Stimulated activated memory B cell treated with anti-CD40 and anti-IgM and Interleukin-4, amounts not matched to agents 10 μg/mL and 1 μg/mL and 100 μg/mL, for 72 hours (primary cell): ENCODE data around the gene TTLL5.

Experiments used
- ATAC-seq: fragments of 150-1000 bp; cut with Tn5 transposase; 2 replicates; pipeline ENCODE4 v1.10.0; 2021
- H3K27ac Mint-ChIP-seq: one replicate; pipeline ENCODE4 v1.8.0; 2022; ENCODE audit warnings: mild to moderate bottlenecking, mixed read lengths
- H3K27me3 Mint-ChIP-seq: one replicate; pipeline ENCODE4 v1.8.0; 2022; ENCODE audit warnings: mixed read lengths
- H3K36me3 Mint-ChIP-seq: one replicate; pipeline ENCODE4 v1.8.0; 2022; ENCODE audit warnings: mixed read lengths
- H3K4me1 Mint-ChIP-seq: one replicate; pipeline ENCODE4 v1.8.0; 2022; ENCODE audit warnings: mixed read lengths
- H3K4me3 Mint-ChIP-seq: one replicate; pipeline ENCODE4 v1.8.0; 2022; ENCODE audit warnings: mild to moderate bottlenecking, moderate library complexity, mixed read lengths
- H3K9me3 Mint-ChIP-seq: one replicate; pipeline ENCODE4 v1.8.0; 2022; ENCODE audit warnings: mixed read lengths

TTLL5 gene

GRCh38 chr14:75702616-75703261, 41.7 kb downstream of the TTLL5 start:
- no peaks in the 10 kb centered on the region for H3K4me1 Mint-ChIP-seq
- no peaks in the 10 kb centered on the region for H3K9me3 Mint-ChIP-seq
- ATAC-seq: no peak
- no peak overlapping the region for H3K4me3 Mint-ChIP-seq
- H3K27me3 Mint-ChIP-seq: no peaks in the 10 kb centered on the region
- H3K36me3 Mint-ChIP-seq: peaks cover 71% of the 10 kb centered on the region
- H3K27ac Mint-ChIP-seq: no peak overlapping the region

GRCh38 chr14:75703467-75703866, 42.4 kb downstream of the TTLL5 start:
- no peak for ATAC-seq

GRCh38 chr14:75705014-75705413, 44.0 kb downstream of the TTLL5 start:
- Mint-ChIP-seq H3K4me3 (no peak overlapping the region), H3K27me3 (no peaks in the 10 kb centered on the region), H3K4me1 (no peaks in the 10 kb centered on the region), H3K9me3 (no peaks in the 10 kb centered on the region), H3K36me3 (peaks cover 51% of the 10 kb centered on the region), H3K27ac (no peak overlapping the region)
- ATAC-seq: no peak

More at GRCh38 chr14:75703467-75703866, 42.4 kb downstream of the TTLL5 start:
- Mint-ChIP-seq H3K36me3 (peaks cover 66% of the 10 kb centered on the region), H3K27ac (no peak overlapping the region), H3K4me3 (no peak overlapping the region), H3K27me3 (no peaks in the 10 kb centered on the region), H3K9me3 (no peaks in the 10 kb centered on the region), H3K4me1 (no peaks in the 10 kb centered on the region)

GRCh38 chr14:75709207-75709812, 48.3 kb downstream of the TTLL5 start:
- no peaks in the 10 kb centered on the region for H3K27me3 Mint-ChIP-seq
- H3K4me3 Mint-ChIP-seq: no peak overlapping the region
- H3K9me3 Mint-ChIP-seq: no peaks in the 10 kb centered on the region
- ATAC-seq: peak; percentile 72
- H3K4me1 Mint-ChIP-seq: no peaks in the 10 kb centered on the region
- H3K36me3 Mint-ChIP-seq: peaks cover 25% of the 10 kb centered on the region
- H3K27ac Mint-ChIP-seq: no peak overlapping the region

DNA sequence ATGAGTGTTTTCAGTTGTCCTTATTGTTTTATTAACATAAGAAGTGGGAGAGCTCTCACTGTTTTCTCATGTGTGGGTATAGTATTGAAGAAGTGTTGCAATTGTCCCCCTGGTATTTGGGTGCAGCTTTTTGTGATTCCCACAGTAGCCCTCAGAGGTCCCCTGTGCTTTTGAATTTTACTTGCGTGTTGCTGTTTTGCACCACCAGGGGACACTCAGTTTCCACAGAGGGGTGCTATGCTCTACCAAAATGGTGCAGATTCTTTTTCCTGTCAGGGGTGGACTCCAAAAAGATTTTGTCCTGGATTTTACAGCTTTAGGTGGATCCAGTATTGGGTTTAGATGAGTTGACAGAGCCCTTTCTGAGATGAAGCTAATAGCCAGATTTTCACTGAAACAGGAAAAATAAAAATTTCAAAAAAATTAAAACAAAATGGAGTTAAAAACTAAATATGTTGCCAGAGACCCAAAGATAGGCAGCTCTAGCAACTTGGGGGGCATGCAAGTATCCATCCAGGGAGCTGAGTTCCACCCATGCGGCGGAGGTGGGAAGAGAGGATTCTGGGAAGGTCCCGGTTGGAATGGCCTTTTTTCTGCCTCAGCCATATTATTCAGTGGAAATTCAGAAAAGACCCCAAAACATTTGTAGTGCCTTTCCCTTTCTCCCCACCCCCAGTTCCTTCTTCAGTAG, 50.2 kb downstream of the TTLL5 start:
- Mint-ChIP-seq H3K27ac (no peak overlapping the region), H3K27me3 (no peaks in the 10 kb centered on the region), H3K4me1 (no peaks in the 10 kb centered on the region), H3K4me3 (no peak overlapping the region), H3K36me3 (peaks cover 14% of the 10 kb centered on the region), H3K9me3 (no peaks in the 10 kb centered on the region)
- no peak for ATAC-seq

GRCh38 chr14:75711796-75712211, 50.8 kb downstream of the TTLL5 start:
- H3K9me3 Mint-ChIP-seq: no peaks in the 10 kb centered on the region
- no peaks in the 10 kb centered on the region for H3K27me3 Mint-ChIP-seq
- no peaks in the 10 kb centered on the region for H3K4me1 Mint-ChIP-seq
- no peak for ATAC-seq
- peaks cover 19% of the 10 kb centered on the region for H3K36me3 Mint-ChIP-seq
- no peak overlapping the region for H3K4me3 Mint-ChIP-seq
- no peak overlapping the region for H3K27ac Mint-ChIP-seq

DNA sequence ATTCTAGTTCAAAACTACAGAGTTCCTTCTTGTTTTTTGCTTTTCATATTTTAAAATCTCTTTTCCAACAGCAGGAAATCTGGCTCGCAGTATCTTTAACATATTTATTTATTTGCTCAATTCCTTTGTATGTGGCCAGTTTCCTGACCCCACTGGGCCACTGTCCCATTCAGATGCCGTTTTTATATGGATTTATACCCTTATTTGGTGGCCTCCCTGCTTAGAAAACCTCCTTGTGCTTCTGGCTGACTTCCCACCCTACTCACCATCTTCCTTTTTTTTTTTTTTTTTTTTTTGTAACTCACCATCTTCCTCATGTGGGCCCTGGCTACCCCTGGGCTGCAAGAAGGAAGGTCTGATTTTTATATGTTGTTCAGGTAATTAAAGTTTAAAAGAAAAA, 53.9 kb downstream of the TTLL5 start:
- peaks cover 35% of the 10 kb centered on the region for H3K36me3 Mint-ChIP-seq
- no peaks in the 10 kb centered on the region for H3K4me1 Mint-ChIP-seq
- H3K4me3 Mint-ChIP-seq: no peak overlapping the region
- ATAC-seq: no peak
- no peaks in the 10 kb centered on the region for H3K9me3 Mint-ChIP-seq
- no peaks in the 10 kb centered on the region for H3K27me3 Mint-ChIP-seq
- no peak overlapping the region for H3K27ac Mint-ChIP-seq

DNA sequence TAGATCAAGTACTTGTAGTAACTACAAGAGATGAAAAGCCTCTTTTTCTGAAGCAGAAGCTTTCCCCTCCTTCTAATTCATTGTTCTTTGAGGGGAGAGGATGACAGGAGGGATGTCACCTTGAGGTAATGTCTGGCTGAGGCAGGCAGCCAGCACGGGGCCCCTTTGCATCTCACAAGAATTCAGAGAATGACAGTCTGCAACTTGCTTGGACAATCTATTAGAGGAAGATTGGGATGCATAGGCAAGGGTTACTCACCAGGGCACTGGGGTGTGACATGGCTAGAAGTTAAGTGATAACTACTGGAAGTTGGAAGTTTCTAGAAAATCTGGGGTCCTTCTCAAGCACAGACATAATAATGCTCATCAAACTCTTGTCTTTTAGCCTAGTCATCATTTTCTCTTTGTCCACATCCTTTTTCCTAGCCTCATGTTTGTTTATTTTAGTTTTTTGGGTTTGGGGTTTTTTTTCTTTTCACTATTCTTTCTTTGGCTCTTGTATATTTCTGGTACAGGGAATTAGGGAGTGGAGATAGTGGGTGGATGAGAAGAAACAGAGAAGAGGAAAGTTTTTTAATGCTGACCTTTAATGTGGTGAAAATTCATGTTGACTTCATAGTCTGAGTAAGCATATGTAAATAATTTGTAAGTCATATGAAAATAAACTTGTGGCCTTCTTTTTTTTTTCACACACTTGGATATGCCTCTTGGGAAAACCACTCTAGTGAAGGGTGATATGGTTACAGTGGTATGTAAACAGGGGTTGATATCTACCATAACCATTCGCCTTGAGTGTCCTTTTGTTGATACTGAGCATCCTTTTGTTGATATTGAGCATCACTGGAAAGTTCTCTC, 55.1 kb downstream of the TTLL5 start:
- no peaks in the 10 kb centered on the region for H3K9me3 Mint-ChIP-seq

DNA sequence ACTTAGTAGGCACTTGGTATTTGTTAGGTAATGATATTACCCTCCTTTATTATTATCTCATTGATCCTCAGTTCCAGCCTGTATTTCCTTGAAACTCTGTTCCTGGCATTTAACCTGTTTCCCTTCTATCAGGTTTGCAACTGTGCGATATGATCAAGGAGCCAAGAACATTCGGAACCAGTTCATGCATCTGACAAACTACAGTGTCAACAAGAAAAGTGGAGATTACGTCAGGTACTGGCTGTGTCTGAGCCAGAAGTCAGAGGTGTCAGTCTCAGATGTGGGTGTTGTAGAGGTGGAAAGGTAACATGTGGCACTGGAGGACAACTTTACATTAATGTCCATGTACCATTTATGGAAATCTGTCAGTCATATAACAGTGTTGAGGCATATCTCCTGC, 56.7 kb downstream of the TTLL5 start:
- H3K27ac Mint-ChIP-seq: no peak overlapping the region
- H3K9me3 Mint-ChIP-seq: no peaks in the 10 kb centered on the region
- H3K36me3 Mint-ChIP-seq: peaks cover 54% of the 10 kb centered on the region
- no peak for ATAC-seq
- H3K4me1 Mint-ChIP-seq: no peaks in the 10 kb centered on the region
- no peaks in the 10 kb centered on the region for H3K27me3 Mint-ChIP-seq
- no peak overlapping the region for H3K4me3 Mint-ChIP-seq

More for the DNA sequence above, 55.1 kb downstream of the TTLL5 start:
- no peak for ATAC-seq
- Mint-ChIP-seq H3K4me3 (no peak overlapping the region), H3K27me3 (no peaks in the 10 kb centered on the region), H3K36me3 (peaks cover 47% of the 10 kb centered on the region), H3K27ac (no peak overlapping the region), H3K4me1 (no peaks in the 10 kb centered on the region)

DNA sequence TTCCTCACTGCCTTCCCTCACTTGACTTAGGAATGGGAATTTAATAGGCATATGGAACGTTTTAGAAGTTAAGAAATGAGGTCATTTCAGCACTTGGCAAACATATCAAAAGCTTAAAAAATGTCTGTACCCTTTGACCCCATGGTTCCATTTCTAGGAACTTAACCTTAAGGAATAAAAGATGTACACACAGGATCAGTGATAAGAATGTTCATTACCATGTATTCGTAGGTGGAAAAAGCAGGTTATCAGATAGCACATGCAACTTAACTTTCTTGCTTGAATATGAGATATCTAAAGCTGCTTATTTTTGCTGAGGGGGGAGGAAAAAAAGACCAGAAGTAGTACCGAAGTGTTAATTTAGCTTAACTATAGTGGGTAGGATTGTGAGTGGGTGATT, 57.2 kb downstream of the TTLL5 start:
- no peak overlapping the region for H3K4me3 Mint-ChIP-seq
- no peaks in the 10 kb centered on the region for H3K4me1 Mint-ChIP-seq
- H3K27ac Mint-ChIP-seq: no peak overlapping the region
- ATAC-seq: no peak
- H3K27me3 Mint-ChIP-seq: no peaks in the 10 kb centered on the region
- H3K9me3 Mint-ChIP-seq: no peaks in the 10 kb centered on the region
- H3K36me3 Mint-ChIP-seq: peaks cover 59% of the 10 kb centered on the region

GRCh38 chr14:75720116-75720515, 59.1 kb downstream of the TTLL5 start:
- H3K4me3 Mint-ChIP-seq: no peak overlapping the region
- no peaks in the 10 kb centered on the region for H3K4me1 Mint-ChIP-seq
- no peaks in the 10 kb centered on the region for H3K9me3 Mint-ChIP-seq
- H3K27me3 Mint-ChIP-seq: no peaks in the 10 kb centered on the region
- H3K27ac Mint-ChIP-seq: no peak overlapping the region
- peaks cover 72% of the 10 kb centered on the region for H3K36me3 Mint-ChIP-seq
- no peak for ATAC-seq

- Mint-ChIP-seq H3K4me3 (no peak overlapping the region), H3K36me3 (peaks cover 79% of the 10 kb centered on the region), H3K27ac (no peak overlapping the region), H3K9me3 (no peaks in the 10 kb centered on the region), H3K4me1 (no peaks in the 10 kb centered on the region), H3K27me3 (no peaks in the 10 kb centered on the region)
- ATAC-seq: no peak
Measured at GRCh38 chr14:75720842-75721498, 59.9 kb downstream of the TTLL5 start.

DNA sequence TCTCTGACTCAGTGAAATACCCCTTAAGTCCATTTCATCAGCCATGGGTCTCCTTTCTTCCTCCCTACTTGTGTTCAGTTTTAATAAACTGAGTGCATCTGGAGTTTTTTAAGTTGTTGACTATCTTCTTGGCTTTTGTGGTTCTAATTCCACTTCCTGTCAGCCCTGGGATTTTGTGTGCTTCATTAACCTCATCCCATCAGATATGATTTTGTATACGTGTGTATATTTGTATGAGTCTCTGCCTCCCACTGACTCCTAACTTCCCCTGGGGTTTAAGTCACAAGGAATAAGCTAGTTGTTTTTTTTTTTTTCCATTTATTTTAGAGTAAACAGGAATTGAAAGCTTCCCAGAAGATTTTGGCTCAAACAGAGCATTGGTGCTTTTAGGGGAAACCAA, 62.7 kb downstream of the TTLL5 start:
- ATAC-seq: no peak
- Mint-ChIP-seq H3K4me1 (no peaks in the 10 kb centered on the region), H3K27me3 (no peaks in the 10 kb centered on the region), H3K27ac (no peak overlapping the region), H3K4me3 (no peak overlapping the region), H3K36me3 (peaks cover 87% of the 10 kb centered on the region), H3K9me3 (peaks cover 3% of the 10 kb centered on the region)

GRCh38 chr14:75724414-75725204, 63.6 kb downstream of the TTLL5 start:
- H3K4me3 Mint-ChIP-seq: no peak overlapping the region
- H3K4me1 Mint-ChIP-seq: no peaks in the 10 kb centered on the region
- H3K27ac Mint-ChIP-seq: no peak overlapping the region
- peaks cover 3% of the 10 kb centered on the region for H3K9me3 Mint-ChIP-seq
- H3K36me3 Mint-ChIP-seq: peaks cover 79% of the 10 kb centered on the region
- ATAC-seq: no peak
- H3K27me3 Mint-ChIP-seq: no peaks in the 10 kb centered on the region
